Fibroblast of upper back skin (primary cell): Measurements from ENCODE around the gene CNN1.
"Not testable (repeated sequence)": the region's sequence is repeated elsewhere in the genome, so short reads cannot be mapped to it uniquely, and the experiment has no call there.

Source experiments
- DNase-seq: peaks from one replicate; pipeline ENCODE4 v3.0.0-alpha.2; 2013

Gene CNN1

DNA sequence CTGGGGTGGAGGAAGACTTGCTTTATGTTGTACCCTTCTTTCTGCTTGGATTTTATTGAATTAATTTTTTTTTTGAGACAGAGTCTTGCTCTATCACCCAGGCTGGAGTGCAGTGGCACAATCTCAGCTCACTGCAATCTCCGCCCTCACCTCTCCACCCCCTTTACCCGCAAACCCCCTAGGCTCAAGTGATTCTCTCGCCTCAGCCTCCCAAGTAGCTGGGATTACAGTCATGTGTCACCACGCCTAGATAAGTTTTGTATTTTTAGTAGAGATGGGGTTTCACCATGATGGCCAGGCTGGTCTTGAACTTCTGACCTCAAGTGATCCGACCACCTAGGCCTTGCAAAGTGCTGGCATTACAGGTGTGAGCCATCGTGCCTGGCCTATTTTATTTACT lies 34.7 kb downstream of the CNN1 start:
- not testable (repeated sequence) for DNase-seq

DNA sequence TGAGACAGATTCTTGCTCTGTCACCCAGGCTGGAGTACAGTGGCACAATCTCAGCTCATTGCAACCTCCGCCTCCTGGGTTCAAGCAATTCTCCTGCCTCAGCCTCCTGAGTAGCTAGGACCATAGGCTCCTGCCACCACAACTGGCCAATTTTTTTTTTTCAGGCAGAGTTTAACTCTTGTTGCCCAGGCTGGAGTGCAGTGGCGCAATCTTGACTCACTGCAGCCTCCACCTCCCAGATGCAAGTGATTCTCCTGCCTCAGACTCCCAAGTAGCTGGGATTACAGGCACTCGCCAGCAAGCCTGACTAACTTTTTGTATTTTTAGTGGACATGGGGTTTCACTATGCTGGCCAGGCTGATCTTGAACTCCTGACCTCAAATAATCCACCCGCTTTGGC lies 35.1 kb downstream of the CNN1 start:
- not testable (repeated sequence) for DNase-seq

GRCh38 chr19:11574689-11575088 lies 36.0 kb downstream of the CNN1 start:
- no peak for DNase-seq

- no peak for DNase-seq
Measured at GRCh38 chr19:11576227-11576626, 37.6 kb downstream of the CNN1 start.

DNA sequence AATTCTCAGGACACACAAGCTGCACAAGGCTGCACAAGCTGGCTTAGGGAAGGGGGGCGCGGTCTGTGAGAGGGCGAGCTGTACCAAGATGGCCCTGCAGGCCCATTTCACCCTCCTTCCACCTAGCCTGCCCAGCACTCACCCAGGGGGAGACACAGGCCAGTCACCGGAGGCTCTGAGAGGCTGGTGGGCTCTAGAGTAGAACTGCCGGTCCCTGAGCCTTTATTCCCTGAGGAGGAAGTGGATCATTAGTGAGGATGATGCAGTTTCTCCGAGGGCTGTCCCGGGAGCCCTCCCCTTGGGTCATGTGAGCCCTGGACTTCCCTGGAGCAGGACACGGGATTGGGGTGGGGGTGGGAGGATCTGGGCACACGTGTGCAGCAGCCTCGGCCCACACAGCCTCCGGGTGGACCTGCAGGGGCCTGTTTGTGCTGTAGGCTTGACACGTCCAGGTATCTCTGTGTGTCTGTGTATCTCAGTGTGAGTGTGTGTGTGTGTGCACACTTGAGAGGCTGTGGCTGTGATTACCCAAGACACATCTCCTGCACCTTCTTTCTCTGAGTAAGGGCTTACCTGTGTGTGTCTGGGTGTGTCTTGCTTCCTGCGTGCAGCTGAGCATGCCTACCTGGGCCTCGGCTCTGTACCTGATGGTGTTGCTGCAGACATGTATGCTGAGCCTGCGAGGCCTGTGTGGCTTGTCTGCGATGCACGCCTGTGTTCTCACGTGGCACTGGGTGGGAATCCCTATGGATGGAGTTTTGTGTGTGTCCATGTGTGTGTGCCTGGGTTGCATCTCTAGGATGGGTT lies 39.0 kb downstream of the CNN1 start, which contains the start of gene ACP5:
ACP5 (minus strand) TSS at position 195 of the 807 bp plus-strand sequence. CDS start 328 bp downstream, outside the sequence.
- DNase-seq = no peak

DNA sequence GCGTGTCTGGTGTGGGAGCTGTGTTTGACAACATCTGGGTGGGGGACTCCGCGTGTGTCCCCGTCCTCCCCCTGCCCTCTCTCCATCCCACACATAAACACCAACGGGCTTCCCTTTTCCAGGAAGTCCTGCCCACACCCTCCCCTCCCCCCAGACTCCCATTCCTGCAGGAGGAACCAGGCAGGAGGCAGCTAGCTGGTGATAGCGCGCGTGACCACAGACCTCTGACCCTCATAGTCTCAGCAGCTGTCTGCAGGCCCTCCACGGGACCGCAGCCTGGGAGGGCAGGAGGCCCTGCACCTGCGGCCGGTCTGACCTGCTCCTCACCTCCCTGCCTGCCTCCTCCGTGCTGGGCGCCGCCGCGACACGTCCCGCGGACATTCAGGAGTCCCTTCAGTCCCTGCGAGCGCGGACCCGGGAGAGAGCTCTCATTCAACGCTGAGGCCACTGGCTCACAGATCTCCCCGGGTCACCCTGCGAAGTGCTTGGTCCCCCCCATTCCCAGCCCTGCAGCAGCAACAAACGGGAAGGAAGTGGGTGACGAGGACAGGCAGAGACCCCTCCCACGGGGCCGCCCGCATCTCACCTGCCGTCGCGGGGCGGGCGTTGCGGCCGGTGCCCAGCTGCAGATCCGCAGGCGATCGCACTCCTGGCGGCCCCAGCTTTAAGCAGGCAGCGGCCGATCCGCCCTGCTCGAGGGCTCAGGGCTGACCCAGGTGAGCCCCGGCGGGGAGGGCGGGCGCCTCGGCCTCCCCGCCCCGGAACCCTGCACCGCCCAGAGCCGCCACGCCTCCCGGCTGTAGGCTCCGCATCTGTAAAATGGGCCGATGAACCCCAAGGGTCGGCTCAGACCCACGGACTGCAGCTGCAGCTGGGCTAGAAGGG lies 39.8 kb downstream of the CNN1 start:
- no peak for DNase-seq

GRCh38 chr19:11580116-11580515 lies 41.5 kb downstream of the CNN1 start:
- no peak for DNase-seq

DNA sequence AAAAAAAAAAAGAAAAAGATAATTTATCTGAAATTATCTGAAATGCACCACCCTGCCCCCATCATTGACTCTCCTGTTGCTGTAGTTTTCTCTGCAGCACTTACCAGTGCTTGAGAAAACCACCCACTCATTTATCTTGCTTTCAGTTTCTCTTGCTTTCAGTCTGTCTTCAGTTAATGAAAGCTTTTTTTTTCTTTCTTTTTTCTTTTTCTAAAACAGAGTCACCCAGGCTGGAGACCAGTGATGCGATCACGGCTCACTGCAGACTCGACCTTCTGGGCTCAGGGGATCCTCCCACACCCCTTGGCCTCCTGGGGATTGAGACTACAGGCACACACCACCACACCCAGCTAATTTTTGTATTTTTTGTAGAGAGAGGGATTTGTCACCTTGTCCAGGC lies 43.1 kb downstream of the CNN1 start:
- no peak for DNase-seq

DNA sequence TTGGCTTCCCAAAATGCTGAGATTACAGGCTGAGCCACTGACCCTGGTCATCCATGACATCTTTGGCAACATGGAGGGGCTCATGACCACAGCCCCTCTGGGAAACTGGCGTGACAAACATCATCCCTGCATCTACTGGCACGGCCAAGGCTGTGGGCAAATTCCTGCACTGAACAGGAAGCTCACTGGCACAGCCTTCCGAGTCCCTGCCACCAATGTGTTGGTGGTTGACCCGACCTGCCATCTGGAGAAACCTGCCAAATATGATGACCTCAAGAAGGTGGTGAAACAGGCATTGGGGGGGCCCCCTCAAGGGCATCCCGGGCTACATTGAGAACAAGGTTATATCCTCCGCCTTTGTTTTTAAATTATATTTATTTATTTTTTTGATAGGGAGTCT lies 47.7 kb downstream of the CNN1 start:
- no peak for DNase-seq

- peak; percentile 70 for DNase-seq
Measured at GRCh38 chr19:11587302-11587974, 48.8 kb downstream of the CNN1 start.

GRCh38 chr19:11587975-11588631 lies 49.5 kb downstream of the CNN1 start:
- no peak for DNase-seq

- DNase-seq = no peak
Measured at GRCh38 chr19:11594084-11594483, 55.4 kb downstream of the CNN1 start.

- DNase-seq = no peak
Measured at GRCh38 chr19:11596156-11596555, 57.5 kb downstream of the CNN1 start.

DNA sequence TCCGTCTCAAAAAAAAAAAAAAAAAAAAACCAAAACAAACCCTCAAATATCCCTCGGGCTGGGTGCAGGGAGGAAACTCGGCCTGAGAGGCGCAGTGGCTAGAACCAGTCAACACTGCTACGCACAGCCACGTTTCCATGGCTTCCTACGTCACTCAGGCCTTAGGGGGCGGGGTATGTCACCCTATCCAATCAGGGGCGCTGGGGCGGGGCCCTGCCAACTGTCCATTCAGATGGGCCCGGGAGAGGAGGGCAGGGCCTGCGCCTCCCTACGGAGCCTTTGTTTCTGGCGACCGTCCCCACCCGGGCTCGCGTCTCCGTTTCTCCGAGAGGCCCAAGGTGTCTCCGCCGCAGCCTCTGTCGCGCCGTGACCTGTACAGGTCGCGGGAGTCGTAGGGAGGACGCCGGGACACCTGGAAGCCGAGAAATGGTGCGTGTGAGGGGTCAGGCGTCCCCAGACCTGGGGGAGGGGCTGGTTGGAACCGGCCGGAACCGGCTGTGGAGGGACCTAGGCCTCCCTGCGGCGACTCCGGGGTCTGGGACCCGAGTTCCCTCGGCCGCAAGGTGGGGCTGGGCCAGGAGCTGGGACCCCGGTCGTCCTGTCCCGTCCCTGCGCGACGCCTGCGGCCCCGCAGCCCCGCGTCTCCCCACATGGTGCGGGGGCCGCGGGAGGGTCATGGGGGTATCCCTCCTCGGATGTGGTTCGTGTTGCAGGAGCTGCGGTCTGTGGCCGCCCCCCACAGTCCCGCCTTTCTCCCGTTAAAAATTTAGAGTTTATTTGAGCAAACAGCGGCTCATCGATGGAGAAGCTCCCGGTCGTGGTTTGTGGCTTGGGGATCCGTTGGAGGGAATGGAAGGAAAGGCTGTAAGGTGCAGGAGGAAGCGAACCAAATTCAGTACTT lies 58.8 kb downstream of the CNN1 start, which contains the start of gene ZNF627:
ZNF627 (plus strand) TSS at position 282 of the 901 bp plus-strand sequence; CDS start at position 427, 145 bp downstream.
- peak; percentile 98 for DNase-seq

DNA sequence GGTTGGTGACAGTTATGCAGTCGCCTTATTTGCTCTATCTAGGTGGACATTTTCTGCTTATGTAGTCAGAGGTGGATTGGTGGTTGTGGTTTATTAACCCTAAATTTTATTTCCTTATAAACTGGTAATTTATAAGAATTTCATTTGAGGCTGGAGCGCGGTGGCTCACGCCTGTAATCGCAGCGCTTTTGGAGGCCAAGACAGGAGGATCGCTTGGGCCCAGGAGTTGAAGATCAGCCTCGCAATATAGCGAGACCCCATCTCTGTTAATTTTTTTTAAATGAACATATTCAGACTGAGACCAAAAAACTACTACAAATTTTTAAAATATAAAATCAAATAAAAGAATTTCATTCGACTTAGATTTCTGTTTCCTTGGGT lies 59.4 kb downstream of the CNN1 start:
- no peak for DNase-seq

DNA sequence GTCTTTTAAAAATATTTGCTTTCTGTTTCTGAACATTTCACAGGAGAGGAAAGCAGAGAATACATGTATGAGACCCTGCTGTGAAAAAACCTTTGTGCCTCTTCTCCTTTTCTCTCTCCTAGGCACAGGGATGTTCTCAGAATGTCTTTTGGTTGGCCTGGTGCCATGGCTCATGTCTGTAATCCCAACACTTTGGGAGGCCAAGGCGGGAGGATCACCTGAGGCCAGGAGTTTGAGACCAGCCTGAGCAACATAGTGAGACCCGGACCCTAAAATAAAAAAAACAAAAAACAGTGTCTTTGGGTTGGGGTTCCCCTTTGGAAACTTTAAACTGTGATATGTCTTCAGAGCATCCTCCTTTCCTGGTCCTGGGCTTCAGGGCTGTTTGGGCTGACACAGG lies 60.1 kb downstream of the CNN1 start:
- no peak for DNase-seq

DNA sequence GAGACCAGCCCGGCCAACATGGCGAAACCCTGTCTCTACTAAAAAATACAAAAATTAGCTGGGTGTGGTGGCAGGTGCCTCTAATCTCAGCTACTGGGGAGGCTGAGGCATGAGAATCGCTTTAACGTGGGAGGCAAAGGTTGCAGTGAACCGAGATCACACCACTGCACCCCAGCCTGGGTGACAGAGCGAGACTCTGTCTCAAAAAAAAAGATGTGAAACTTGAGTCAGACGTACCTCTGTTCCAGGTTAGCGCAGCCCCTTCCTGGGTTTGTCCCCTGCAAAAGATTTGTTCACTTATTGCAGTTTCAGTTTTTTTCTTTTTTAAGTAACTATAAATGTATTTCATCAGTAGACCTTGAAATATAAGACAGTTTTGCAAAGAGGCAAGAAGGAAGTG lies 61.1 kb downstream of the CNN1 start:
- not testable (repeated sequence) for DNase-seq
